Measurements from ENCODE around the gene ABCB1. TPM values are rescaled to one million over a fixed set of nuclear protein-coding genes. Genes with fewer than 3 reads are reported as not detected.

ABCB1 gene
- total RNA-seq, 1 donor from 2014 or later: 0.78 TPM

DNA sequence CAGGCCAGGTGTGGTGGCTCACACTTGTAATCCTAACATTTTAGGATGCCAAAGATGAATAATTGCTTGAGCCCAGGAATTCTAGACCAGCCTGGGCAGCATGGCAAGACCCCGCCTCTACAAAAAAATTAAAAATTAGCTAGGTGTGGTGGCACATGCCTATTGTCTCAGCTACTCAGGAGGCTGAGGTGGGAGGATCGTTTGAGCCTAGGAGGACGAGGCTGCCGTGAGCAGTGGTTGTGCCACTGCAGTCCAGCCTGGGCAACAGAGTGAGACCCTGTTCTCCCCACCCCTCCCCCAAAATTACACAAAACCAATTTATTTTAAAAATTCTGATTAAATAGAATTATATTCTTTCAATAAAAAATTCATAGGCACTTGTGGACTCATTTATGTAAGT lies 39.0 kb downstream of the ABCB1 start:
- no peak for DNase-seq
- Mint-ChIP-seq H3K27ac (ENCODE audit: unreplicated experiment) (no peak overlapping the region), H3K4me1 (ENCODE audit: low read depth, unreplicated experiment) (peaks cover 3% of the 10 kb centered on the region), H3K27me3 (ENCODE audit: unreplicated experiment) (no peaks in the 10 kb centered on the region), H3K9me3 (ENCODE audit: unreplicated experiment) (peaks cover 2% of the 10 kb centered on the region), H3K36me3 (ENCODE audit: unreplicated experiment) (no peaks in the 10 kb centered on the region), H3K4me3 (ENCODE audit: unreplicated experiment) (no peak overlapping the region)
- TF ChIP-seq, protein P1, sequence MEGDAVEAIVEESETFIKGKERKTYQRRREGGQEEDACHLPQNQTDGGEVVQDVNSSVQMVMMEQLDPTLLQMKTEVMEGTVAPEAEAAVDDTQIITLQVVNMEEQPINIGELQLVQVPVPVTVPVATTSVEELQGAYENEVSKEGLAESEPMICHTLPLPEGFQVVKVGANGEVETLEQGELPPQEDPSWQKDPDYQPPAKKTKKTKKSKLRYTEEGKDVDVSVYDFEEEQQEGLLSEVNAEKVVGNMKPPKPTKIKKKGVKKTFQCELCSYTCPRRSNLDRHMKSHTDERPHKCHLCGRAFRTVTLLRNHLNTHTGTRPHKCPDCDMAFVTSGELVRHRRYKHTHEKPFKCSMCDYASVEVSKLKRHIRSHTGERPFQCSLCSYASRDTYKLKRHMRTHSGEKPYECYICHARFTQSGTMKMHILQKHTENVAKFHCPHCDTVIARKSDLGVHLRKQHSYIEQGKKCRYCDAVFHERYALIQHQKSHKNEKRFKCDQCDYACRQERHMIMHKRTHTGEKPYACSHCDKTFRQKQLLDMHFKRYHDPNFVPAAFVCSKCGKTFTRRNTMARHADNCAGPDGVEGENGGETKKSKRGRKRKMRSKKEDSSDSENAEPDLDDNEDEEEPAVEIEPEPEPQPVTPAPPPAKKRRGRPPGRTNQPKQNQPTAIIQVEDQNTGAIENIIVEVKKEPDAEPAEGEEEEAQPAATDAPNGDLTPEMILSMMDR (IDR thresholded peaks at IDR 0.05; ENCODE audit: partially characterized antibody, unreplicated experiment): no peak

DNA sequence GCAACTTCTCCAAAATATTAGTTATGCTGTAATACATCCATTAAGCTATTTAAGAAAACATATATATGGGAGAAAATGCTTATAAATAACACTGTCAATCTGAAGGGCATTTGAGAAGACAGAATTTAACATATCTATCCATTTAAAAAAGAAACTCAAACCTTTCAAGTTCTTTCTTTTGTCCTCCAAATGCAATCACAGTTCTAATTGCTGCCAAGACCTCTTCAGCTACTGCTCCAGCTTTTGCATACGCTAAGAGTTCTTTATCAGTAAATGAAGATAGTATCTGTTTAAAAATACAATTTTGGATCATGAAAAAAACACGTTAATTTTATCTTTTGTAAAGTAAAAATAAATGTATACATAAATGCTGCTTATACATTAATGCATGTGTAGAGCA lies 39.6 kb downstream of the ABCB1 start:
- Mint-ChIP-seq H3K4me1 (ENCODE audit: low read depth, unreplicated experiment) (peaks cover 3% of the 10 kb centered on the region), H3K4me3 (ENCODE audit: unreplicated experiment) (no peak overlapping the region), H3K27ac (ENCODE audit: unreplicated experiment) (no peak overlapping the region), H3K27me3 (ENCODE audit: unreplicated experiment) (no peaks in the 10 kb centered on the region), H3K36me3 (ENCODE audit: unreplicated experiment) (no peaks in the 10 kb centered on the region), H3K9me3 (ENCODE audit: unreplicated experiment) (peaks cover 2% of the 10 kb centered on the region)
- TF ChIP-seq, protein P1 (IDR thresholded peaks at IDR 0.05; ENCODE audit: partially characterized antibody, unreplicated experiment): no peak
- no peak for DNase-seq

DNA sequence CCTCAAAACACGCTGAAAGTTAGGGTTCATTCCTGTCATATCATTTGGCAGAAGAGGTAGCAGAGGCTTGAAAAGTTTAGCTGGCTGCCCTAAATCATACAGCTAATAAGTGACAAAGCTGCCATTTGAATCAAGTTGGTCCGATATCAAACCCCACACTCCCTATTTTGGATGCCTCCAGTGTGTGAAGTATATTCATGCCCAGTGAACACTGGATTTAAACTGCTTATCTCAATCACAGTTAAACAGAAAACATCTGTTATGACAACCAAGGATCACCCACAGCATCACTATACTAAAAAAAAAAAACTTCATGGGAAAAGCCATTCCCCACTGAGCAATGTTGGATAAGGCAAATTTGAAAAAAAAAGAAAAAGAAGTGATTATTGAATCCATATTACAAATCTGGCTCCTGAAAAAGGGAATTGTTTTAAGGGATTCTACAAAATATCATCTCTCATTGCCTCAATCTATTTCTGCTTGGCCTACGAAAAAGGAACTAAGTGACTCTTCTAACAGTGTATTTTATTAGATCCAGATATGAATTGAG lies 48.3 kb downstream of the ABCB1 start:
- no peaks in the 10 kb centered on the region for H3K9me3 Mint-ChIP-seq (ENCODE audit: unreplicated experiment)
- TF ChIP-seq, protein P1 (IDR thresholded peaks at IDR 0.05; ENCODE audit: partially characterized antibody, unreplicated experiment): no peak
- H3K27me3 Mint-ChIP-seq (ENCODE audit: unreplicated experiment): peaks cover 2% of the 10 kb centered on the region
- no peak overlapping the region for H3K4me3 Mint-ChIP-seq (ENCODE audit: unreplicated experiment)
- no peak overlapping the region for H3K27ac Mint-ChIP-seq (ENCODE audit: unreplicated experiment)
- DNase-seq: no peak
- H3K36me3 Mint-ChIP-seq (ENCODE audit: unreplicated experiment): no peaks in the 10 kb centered on the region
- no peaks in the 10 kb centered on the region for H3K4me1 Mint-ChIP-seq (ENCODE audit: low read depth, unreplicated experiment)

DNA sequence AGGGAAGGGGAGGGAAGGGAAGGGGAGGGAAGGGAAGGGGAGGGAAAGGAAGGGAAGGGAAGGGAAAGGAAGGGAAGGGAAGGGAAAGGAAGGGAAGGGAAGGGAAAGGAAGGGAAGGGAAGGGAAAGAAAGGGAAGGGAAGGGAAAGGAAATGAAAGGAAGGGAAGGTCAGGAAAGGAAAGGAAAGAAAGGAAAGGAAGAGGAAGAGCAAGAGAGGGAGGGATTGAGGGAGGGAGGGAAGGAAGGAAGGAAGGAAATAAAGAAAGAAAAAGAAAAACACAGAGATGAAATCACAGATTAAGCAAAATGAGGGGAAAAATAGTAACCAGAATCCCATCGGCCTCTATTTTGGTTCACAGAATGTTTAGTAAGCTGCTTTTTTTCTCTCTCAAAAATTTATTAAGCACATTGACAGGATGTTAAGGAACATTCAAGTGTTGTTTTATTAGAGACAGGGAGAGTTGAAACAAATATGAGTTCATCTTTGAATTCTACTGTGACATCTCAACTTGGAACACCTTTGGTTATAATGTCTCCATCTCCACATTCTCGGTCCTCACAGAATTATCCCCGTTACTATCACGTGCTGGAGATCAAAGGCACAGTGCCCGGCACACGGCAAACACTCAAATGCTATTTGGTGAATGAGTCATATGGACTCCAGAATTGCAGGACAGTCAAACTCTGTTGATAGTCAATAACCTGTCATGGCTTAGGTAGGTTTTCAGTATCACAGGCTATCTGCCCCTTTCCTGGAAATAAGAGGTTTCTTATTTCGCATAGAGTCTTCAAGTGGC lies 52.4 kb downstream of the ABCB1 start:
- TF ChIP-seq, protein P1 (IDR thresholded peaks at IDR 0.05; ENCODE audit: partially characterized antibody, unreplicated experiment): no peak
- peaks cover 2% of the 10 kb centered on the region for H3K27me3 Mint-ChIP-seq (ENCODE audit: unreplicated experiment)
- no peak overlapping the region for H3K4me3 Mint-ChIP-seq (ENCODE audit: unreplicated experiment)
- H3K9me3 Mint-ChIP-seq (ENCODE audit: unreplicated experiment): no peaks in the 10 kb centered on the region
- DNase-seq: no peak
- no peaks in the 10 kb centered on the region for H3K36me3 Mint-ChIP-seq (ENCODE audit: unreplicated experiment)
- H3K4me1 Mint-ChIP-seq (ENCODE audit: low read depth, unreplicated experiment): no peaks in the 10 kb centered on the region
- no peak overlapping the region for H3K27ac Mint-ChIP-seq (ENCODE audit: unreplicated experiment)

DNA sequence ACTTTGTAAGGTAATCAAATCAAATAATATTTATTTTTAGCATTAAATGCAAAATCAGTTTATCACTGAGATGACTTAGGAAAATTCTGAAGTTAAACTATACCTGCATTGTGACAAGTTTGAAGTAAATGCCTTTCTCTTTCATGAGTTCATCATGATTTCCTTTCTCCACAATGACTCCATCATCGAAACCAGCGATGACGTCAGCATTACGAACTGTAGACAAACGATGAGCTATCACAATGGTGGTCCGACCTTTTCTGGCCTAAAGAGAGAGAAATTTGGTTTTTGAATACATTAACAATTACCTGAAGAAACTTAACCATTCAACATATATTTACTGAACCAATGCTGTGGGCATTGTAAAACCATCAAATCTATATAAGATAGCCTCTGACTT lies 54.9 kb downstream of the ABCB1 start:
- Mint-ChIP-seq H3K4me1 (ENCODE audit: low read depth, unreplicated experiment) (no peaks in the 10 kb centered on the region), H3K9me3 (ENCODE audit: unreplicated experiment) (no peaks in the 10 kb centered on the region), H3K27ac (ENCODE audit: unreplicated experiment) (no peak overlapping the region), H3K27me3 (ENCODE audit: unreplicated experiment) (peaks cover 2% of the 10 kb centered on the region), H3K36me3 (ENCODE audit: unreplicated experiment) (no peaks in the 10 kb centered on the region), H3K4me3 (ENCODE audit: unreplicated experiment) (no peak overlapping the region)
- TF ChIP-seq, protein P1 (IDR thresholded peaks at IDR 0.05; ENCODE audit: partially characterized antibody, unreplicated experiment): no peak
- DNase-seq: no peak

All from glutamatergic neuron (in vitro differentiated cells).